Stimulated activated CD8-positive, alpha-beta memory T cell treated with anti-CD3 and anti-CD28 coated beads, Interleukin-4, amount 100 ng/mL, for 1 hour (primary cell): ENCODE results near the gene IGSF8.
"Not testable (repeated sequence)": the region's sequence is repeated elsewhere in the genome, so short reads cannot be mapped to it uniquely, and the experiment has no call there.

Source experiments
- DNase-seq, 2 donors: peaks; one replicate each; pipeline ENCODE4 v3.0.0-alpha.2; 2020; ENCODE audit warnings: low read depth in 2 of 2, low spot score in 1 of 2

The IGSF8 gene

DNA sequence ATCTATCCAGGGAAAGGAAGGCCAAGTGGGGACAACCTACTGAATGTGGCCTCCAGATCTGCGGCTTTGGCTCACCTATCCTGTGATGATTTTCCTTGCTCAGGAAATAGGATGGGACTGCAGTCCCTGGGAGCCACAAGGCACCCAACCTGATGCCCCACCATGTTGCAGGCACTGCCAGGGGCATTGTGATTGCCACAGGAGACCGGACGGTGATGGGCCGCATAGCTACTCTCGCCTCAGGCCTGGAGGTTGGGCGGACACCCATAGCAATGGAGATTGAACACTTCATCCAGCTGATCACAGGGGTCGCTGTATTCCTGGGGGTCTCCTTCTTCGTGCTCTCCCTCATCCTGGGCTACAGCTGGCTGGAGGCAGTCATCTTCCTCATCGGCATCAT lies 29.0 kb upstream of the IGSF8 start:
- DNase-seq: no peak

DNA sequence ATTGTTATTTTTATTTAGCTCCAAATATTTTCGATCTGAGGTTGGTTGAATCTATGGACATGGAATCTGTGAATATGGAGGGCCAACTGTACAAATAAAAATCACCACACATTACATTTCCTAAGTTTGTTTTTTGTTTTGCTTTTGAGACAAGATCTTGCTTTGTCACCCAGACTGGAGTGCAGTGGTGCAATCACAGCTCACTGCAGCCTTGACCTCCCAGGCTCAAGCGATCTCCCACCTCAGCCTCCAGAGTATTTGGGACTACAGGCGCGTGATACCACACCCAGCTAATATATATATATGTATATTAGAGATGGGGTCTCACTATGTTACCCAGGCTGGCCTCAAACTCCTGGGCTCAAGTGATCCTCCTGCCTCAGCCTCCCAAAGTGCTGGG lies 27.9 kb upstream of the IGSF8 start:
- DNase-seq: not testable (repeated sequence)

- no peak for DNase-seq
These were observed 27.3 kb upstream of the IGSF8 start for GRCh38 chr1:160125746-160126145.

DNA sequence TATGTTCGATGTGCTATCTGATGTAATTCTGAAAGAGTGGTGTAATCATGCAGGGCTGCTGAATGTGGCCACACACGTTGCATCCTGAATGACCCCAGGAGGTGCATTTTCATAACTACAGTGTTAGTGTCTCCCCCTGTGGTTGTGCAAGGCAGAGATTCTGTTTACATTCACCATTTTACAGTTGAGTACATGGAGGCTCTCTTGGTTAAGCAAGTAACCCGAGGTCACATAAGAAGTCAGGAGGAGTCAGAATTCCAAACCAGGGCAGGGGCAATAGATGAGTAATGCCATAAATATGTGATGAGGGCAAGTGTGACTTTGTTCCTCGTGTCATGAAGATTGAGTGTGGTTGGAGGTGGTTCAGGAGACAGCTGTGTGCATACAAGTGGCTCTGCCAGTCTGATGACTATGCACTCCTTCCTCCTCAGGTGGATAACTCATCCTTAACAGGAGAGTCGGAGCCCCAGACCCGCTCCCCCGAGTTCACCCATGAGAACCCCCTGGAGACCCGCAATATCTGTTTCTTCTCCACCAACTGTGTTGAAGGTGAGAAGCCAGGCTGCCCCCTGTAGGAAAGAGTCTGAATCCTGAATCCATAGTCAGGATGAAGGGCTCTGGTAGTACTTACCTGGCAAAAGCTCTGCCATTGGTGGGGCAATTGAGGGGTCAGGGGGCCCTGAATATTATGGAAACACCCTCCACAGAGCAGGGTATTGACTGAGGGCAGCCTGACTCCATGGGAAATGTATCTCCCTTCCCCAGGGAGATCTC lies 26.5 kb upstream of the IGSF8 start:
- no peak for DNase-seq

DNA sequence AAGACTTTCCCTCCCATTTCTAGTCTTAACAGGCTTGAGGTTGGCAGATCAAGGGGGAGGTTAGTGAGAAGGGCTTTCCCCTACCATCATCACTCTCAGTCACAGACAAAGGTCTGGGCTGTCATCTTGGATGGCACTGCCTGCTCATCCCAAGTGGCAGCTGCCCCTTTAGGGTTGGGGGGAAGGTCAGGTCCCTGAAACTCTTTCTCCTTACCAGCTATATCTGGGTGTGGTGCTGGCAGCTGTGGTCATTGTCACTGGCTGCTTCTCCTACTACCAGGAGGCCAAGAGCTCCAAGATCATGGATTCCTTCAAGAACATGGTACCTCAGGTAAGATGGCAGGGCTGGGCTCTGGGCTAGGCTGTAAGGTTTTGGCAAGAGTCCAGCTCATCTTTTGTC lies 25.3 kb upstream of the IGSF8 start:
- no peak for DNase-seq

DNA sequence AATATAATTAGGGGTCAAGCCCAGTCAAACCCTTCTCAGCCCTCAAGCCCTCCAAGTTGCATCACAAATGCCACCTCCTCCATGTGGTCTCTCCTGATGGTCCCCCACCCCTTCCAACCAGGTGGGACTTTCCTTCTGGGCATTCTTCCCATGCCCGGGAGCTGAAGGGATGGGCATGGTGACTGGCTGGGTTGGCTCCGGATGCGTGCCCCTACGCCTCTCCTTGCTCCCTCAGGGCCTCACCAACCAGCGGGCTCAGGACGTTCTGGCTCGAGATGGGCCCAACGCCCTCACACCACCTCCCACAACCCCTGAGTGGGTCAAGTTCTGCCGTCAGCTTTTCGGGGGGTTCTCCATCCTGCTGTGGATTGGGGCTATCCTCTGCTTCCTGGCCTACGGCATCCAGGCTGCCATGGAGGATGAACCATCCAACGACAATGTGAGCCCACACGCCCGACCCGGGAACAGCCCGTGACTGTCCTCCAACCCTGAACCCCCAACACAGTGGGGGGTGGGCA lies 24.6 kb upstream of the IGSF8 start:
- no peak for DNase-seq

GRCh38 chr1:160121388-160121787 lies 23.0 kb upstream of the IGSF8 start:
- no peak for DNase-seq

GRCh38 chr1:160120797-160121196 lies 22.4 kb upstream of the IGSF8 start:
- no peak for DNase-seq

- DNase-seq: no peak
These were observed 20.5 kb upstream of the IGSF8 start for GRCh38 chr1:160118928-160119327.

DNA sequence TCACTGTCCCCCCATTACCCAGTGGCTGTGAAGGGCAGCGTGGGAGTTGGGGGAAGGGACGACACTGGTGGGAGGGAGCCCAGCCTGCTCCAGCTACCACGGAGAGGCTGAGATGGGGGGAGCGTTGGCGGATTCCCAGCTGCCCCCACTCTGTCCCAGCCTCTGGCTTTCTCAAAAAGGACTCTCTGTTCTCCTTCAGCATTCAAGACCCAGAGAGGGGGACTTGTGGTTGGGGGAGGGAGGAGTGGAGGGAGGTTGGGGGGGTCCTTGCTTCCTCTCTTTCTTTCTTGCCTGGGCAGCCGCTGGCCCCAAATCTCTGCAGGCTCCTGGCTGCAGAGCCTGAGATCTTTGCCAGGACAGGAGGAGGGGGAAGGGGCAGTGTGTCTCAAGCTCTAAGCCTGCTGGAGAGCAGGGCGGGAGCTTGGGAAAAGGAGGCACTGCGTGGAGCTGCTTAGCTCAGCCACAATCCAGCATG lies 19.3 kb upstream of the IGSF8 start:
- DNase-seq: no peak

- DNase-seq: no peak
These were observed 18.9 kb upstream of the IGSF8 start for GRCh38 chr1:160117300-160117699.

DNA sequence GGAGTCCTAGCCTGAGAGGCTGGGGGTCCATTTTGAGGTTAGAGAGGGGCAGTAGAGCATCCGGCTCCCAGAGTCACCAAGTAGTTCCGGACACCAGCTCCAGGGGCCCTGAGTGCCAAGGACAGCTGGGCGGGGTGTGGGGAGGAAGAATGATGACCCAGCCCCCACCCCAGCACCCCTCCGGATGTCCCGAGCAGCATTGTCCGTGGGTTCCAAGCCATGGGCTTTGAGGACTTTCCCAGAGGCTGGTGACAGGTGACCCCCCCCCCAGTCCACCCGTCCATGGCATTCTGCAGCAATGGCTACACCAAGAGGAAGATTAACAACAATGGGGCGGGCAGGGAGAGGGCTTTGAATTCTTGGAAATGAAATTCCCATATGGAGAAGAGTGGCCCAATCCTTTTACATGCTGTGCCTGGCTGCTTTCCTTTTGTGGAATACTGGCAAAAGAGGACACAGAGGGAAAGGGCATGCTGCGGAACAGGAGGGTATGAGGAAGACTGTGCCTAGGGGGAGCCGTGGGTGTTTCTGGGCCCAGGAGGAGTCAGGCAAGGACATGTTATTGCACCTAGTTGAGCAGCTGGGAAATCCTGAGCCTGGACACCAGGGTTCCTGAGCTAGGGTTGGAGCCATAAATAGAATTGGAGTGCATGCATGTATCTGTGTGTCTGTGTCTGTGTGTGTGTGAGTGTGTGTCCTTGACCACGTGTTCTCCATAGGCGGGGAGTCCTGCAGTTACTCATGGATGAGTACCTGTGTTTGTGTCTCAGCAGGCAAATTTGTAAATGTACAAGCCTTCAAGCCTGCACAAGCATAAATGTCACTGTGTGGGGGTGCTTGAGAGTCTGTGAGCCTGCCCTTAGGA lies 18.1 kb upstream of the IGSF8 start:
- no peak for DNase-seq

DNA sequence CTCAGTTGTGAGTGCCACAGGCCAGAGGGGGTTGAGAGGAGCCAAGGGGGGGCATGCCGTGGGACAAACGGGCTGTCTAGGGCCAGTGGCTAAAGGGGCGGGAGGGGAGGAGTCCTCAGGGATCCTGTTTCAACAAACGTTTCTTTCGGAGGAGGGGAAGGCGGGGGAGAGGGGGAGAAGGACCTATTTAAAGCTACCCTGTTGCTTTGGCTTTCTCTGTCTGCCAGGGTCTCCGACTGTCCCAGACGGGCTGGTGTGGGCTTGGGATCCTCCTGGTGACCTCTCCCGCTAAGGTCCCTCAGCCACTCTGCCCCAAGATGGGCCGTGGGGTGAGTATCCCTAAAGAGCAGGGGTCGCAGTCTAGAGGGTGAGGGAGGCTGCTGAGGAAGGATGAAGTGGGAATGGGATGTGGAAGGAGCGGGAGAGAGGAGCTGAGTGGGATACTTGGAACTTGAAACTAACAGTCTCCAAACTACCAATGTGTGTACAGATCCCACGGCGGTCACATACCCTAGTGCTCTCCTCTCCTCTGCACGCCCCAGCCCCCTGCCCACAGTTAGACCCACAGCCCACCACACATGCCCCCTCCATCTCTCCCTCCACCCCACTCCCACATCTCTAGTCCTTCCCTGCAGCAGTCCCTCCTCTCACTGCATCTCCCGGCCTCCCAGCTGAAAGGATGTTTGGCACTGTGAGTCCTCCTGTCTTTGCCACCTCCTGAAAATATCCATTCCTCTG lies 17.3 kb upstream of the IGSF8 start, which contains the start of gene ATP1A2:
TSS of gene ATP1A2 (plus strand) at position 215 of the 738 bp plus-strand sequence. CDS start at position 318, 103 bp downstream.
- DNase-seq: no peak

DNA sequence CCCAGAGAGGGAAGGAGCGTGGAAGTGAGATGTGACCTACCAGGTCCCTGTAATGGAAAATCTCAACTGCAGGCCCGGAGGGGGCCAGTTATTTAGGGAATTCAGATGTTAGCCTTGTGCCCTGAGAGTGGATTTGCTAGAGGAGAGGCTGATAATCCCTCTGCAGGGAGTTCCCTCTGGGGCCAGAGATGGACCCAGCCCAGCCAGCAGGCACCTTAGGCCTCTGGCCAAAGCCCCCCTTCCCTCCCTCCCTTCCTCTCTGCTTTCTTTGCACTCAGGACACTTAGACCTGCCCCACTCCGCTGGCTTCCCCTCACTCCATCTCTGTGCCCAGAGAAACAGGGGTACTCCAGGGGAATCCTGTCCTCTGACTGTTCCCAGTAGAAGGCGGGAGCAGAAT lies 15.7 kb upstream of the IGSF8 start:
- DNase-seq: no peak

DNA sequence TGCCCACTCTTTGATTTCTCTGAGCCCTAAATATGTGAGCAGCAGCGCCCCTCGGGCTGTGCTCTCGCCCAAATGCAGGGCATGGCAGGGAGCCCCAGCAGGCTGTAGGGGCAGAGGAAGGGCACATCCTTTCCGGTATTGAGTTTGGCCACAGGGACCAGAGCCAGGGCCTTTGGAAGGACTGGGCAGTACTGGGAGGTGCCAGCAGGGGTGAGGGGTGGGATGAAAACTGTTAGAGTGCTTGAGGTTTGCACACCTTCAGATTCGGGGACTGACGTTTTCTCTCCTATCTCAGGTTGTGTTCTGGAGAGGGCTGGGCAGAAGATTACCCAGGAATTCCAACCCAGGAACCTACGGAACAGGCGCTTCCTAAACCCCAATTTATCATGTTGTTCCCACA lies 15.0 kb upstream of the IGSF8 start:
- DNase-seq: no peak

GRCh38 chr1:160112357-160112756 lies 13.9 kb upstream of the IGSF8 start:
- DNase-seq: no peak

DNA sequence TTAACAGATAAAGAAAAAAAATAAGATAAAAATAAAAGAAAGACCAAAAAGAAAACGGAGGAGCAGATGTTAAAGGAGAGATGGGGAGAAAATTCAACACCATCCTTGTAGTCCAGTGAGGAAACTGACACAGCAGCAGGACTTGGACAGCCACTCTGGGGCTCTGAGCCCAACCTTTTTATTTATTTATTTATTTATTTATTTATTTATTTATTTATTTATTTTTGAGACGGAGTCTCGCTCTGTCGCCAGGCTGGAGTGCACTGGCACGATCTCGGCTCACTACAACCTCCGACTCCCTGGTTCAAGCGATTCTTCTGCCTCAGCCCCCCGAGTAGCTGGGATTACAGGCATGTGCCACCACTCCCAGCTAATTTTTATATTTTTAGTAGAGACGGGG lies 13.0 kb upstream of the IGSF8 start:
- not testable (repeated sequence) for DNase-seq

GRCh38 chr1:160109686-160110085 lies 11.3 kb upstream of the IGSF8 start:
- DNase-seq: no peak

GRCh38 chr1:160108888-160109662 lies 10.7 kb upstream of the IGSF8 start:
- DNase-seq: no peak

DNA sequence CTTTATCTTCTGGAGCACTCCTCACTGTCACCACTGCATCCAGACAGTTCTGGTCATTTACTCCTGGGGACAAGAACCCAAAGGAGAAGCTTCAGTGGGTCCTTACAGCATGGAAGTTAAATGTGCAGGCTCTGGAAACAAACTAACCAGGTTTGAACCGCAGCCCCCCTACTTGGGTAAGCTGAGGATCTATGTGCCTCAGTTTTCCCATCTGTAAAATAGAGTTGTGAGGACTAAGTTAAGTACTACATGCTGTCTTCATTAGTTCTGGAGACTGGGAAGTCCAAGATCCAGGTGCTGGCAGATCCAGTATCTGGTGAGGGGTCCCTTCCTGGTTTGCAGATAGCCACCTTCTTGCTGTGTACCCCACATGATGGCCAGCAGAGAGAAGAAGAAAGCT lies 9.1 kb upstream of the IGSF8 start:
- DNase-seq: no peak
